GM12878 (cell line): ENCODE results near the gene N4BP2L2. TPM values are rescaled to one million over a fixed set of nuclear protein-coding genes. Genes with fewer than 3 reads are reported as not detected.

ENCODE experiments used
- ATAC-seq: fragments of 200-7000 bp; cut with Tn5 transposase; 3 replicates; pipeline ENCODE4 v1.9.1; 2020; ENCODE audit warnings: mild to moderate bottlenecking, moderate library complexity
- BruUV-seq: library from RNA; stranded (reverse); fragments of 400-500 nt; replicated peaks from 2 replicates; lab custom pipeline; 2021; lab: Mats Ljungman, UMichigan
- CTCF ChIA-PET: fragments of 300-600 bp; sonication (Branson Sonifier 250); formaldehyde crosslinking; extraction: SDS; loops from one replicate; lab custom pipeline; 2021; ENCODE audit warnings: inconsistent platforms; lab: Yijun Ruan, JAX
- POLR2A ChIA-PET: fragments of 350-600 bp; formaldehyde crosslinking; extraction: SDS; loops from one replicate; lab custom pipeline; 2021; ENCODE audit warnings: inconsistent platforms; lab: Charles Lee
- RAD21 ChIA-PET: fragments of 300-600 bp; sonication (Branson Sonifier 250); formaldehyde crosslinking; loops from one replicate; lab custom pipeline; 2023; ENCODE audit warnings: antibody characterized with exemption; ENCODE audit not compliant: unreplicated experiment; lab: Charles Lee
- SMC1A ChIA-PET: fragments of 300-600 bp; sonication (Branson Sonifier 250); formaldehyde crosslinking; loops from one replicate; lab custom pipeline; 2023; ENCODE audit not compliant: unreplicated experiment, uncharacterized antibody; lab: Charles Lee
- DNase-seq: peaks from one replicate; pipeline ENCODE4 v3.0.0-alpha.2; 2011; ENCODE audit warnings: low read depth, low spot score
- FAIRE-seq: peaks from 3 replicates; lab custom pipeline; 2011; peaks lifted over from hg19 to GRCh38; lab: Jason Lieb, UNC
- H2AFZ ChIP-seq: 2 replicates; pipeline ENCODE4 v1.6.0; 2011; ENCODE audit warnings: low read depth, low read length, control low read depth; ENCODE audit not compliant: control insufficient read depth
- H3K27ac ChIP-seq: 2 replicates; pipeline ENCODE4 v1.5.1; 2011; ENCODE audit warnings: control low read depth; ENCODE audit not compliant: control insufficient read depth, insufficient read depth
- H3K27me3 ChIP-seq, 2 experiments: replicated peaks in 1 of 2; 2 replicates each; pipeline versions ENCODE4 v1.6.0 to v1.6.1; 2011; ENCODE audit warnings: low read length in 1 of 2; ENCODE audit not compliant: control insufficient read depth in 2 of 2, insufficient read depth in 2 of 2
- H3K36me3 ChIP-seq, 2 experiments: 2 replicates each; pipeline ENCODE4 v1.5.1; 2011; ENCODE audit warnings: low read length in 1 of 2; ENCODE audit not compliant: control insufficient read depth in 2 of 2, insufficient read depth in 2 of 2
- H3K4me1 ChIP-seq: 2 replicates; pipeline ENCODE4 v1.6.1; 2011; ENCODE audit warnings: mild to moderate bottlenecking, low read length, moderate library complexity, mixed read lengths; ENCODE audit not compliant: control insufficient read depth, insufficient read depth
- H3K4me2 ChIP-seq: 2 replicates; pipeline ENCODE4 v1.6.0; 2011; ENCODE audit warnings: control low read depth; ENCODE audit not compliant: control insufficient read depth, insufficient read depth
- H3K4me3 ChIP-seq: fragments of 200-600 bp; sonication (generic); 2 replicates; pipeline ENCODE4 v1.5.1; 2016
- H3K79me2 ChIP-seq: 2 replicates; pipeline ENCODE4 v1.6.0; 2011; ENCODE audit warnings: low read length; ENCODE audit not compliant: control insufficient read depth, insufficient read depth
- H3K9ac ChIP-seq: 2 replicates; pipeline ENCODE4 v1.8.0; 2011; ENCODE audit warnings: low read length, control low read depth, mixed read lengths; ENCODE audit not compliant: control insufficient read depth, insufficient read depth
- H3K9me3 ChIP-seq: replicated peaks from 3 replicates; pipeline ENCODE4 v1.5.1; 2011; ENCODE audit warnings: mild to moderate bottlenecking, low read length; ENCODE audit not compliant: control insufficient read depth, insufficient read depth
- H4K20me1 ChIP-seq: 2 replicates; pipeline ENCODE4 v1.6.0; 2011; ENCODE audit not compliant: control insufficient read depth, insufficient read depth
- BRCA1 ChIP-seq: IDR thresholded peaks from 2 replicates; pipeline ENCODE4 v1.6.1; 2011; ENCODE audit warnings: low read depth, low read length, improper control_type of control experiment
- LARP7 ChIP-seq: fragments of 450-650 bp; IDR thresholded peaks from 2 replicates; pipeline ENCODE4 v1.6.1; 2017; ENCODE audit warnings: mild to moderate bottlenecking
- MTA2 ChIP-seq: fragments of 450-650 bp; IDR thresholded peaks from 2 replicates; pipeline ENCODE4 v1.6.1; 2016; ENCODE audit warnings: low read depth, mild to moderate bottlenecking, moderate library complexity
- MXI1 ChIP-seq: fragments of 150-350 bp; IDR thresholded peaks from 2 replicates; pipeline ENCODE4 v1.6.1; 2011; ENCODE audit warnings: low read depth, mild to moderate bottlenecking, inconsistent platforms, low read length, improper control_type of control experiment
- NFIC ChIP-seq: IDR thresholded peaks from 2 replicates; pipeline ENCODE4 v1.6.1; 2012; ENCODE audit warnings: low read depth, mild to moderate bottlenecking, inconsistent platforms, low read length, moderate library complexity
- NFYB ChIP-seq: IDR thresholded peaks from 2 replicates; pipeline ENCODE4 v1.6.1; 2011; ENCODE audit warnings: low read depth, mild to moderate bottlenecking, low read length, improper control_type of control experiment, moderate library complexity; ENCODE audit not compliant: insufficient read depth
- NR2C1 ChIP-seq: fragments of 450-650 bp; IDR thresholded peaks from 2 replicates; pipeline ENCODE4 v1.6.1; 2017; ENCODE audit warnings: antibody characterized with exemption, mild to moderate bottlenecking, moderate library complexity
- RBBP5 ChIP-seq: fragments of 200-600 bp; sonication (generic); conservative IDR thresholded peaks from 2 replicates; pipeline ENCODE4 v1.6.1; 2016
- RELA ChIP-seq: fragments of 450-650 bp; IDR thresholded peaks from 2 replicates; pipeline ENCODE4 v1.8.0; 2014; ENCODE audit warnings: borderline replicate concordance; ENCODE audit not compliant: partially characterized antibody
- SREBF2 ChIP-seq: IDR thresholded peaks from 2 replicates; pipeline ENCODE4 v1.6.1; 2012; ENCODE audit warnings: mild to moderate bottlenecking, low read length
- SRF ChIP-seq, 2 experiments: IDR thresholded peaks; 2 replicates each; pipeline ENCODE4 v1.6.1; 2011; ENCODE audit warnings: low read depth in 2 of 2, low read length in 2 of 2, mild to moderate bottlenecking in 1 of 2, moderate library complexity in 1 of 2
- STAT3 ChIP-seq: IDR thresholded peaks from 2 replicates; pipeline ENCODE4 v1.6.1; 2011; ENCODE audit warnings: low read depth, low read length, improper control_type of control experiment
- YY1 ChIP-seq: IDR thresholded peaks from 2 replicates; pipeline ENCODE4 v1.6.1; 2011; ENCODE audit warnings: low read depth, mild to moderate bottlenecking, low read length
- WGBS: methylation state at CpG from one replicate; pipeline ENCODE4 v1.1.6; 2016; ENCODE audit warnings: low lambda C conversion rate; ENCODE audit not compliant: insufficient replicate concordance, insufficient coverage; ENCODE audit errors: missing lambda C conversion rate; 5-methylcytosine and 5-hydroxymethylcytosine counted together
- in situ Hi-C: fragments of 300-500 bp; cut with MboI; formaldehyde crosslinking; loops from 9 replicates; pipeline ENCODE4 v1.14.3; 2018; ENCODE audit warnings: mixed read lengths
- intact Hi-C: fragments of 100-400 bp; cut with micrococcal nuclease; formaldehyde crosslinking; loops from one replicate; pipeline ENCODE4 v1.14.2; 2022; ENCODE audit not compliant: unreplicated experiment
- polyA plus RNA-seq, 11 experiments: library from polyadenylated mRNA; depleted of rRNA in 4 of 11; unstranded in 6 of 11; stranded (reverse) in 5 of 11; fragments of >200 nt; fragmentation: Nextera tagmentation in 4 of 11; fragmentation: Illumina TruSeq in 1 of 11; extraction: Ambion mirVana in 4 of 11; extraction: Trizol in 1 of 11; gene quantifications; 1 replicate in 1 of 11; 2 replicates in 10 of 11; pipeline versions ENCODE4 v1.2.1 to v1.2.3, GENCODE V29; 2011 to 2016; ENCODE audit warnings: inconsistent platforms in 2 of 11, missing spikeins in 2 of 11, low read depth in 1 of 11
- total RNA-seq, 4 experiments: library from RNA; depleted of rRNA in 3 of 4; stranded (reverse); fragments of >200 nt in 3 of 4; fragmentation: Illumina TruSeq in 1 of 4; extraction: Trizol in 1 of 4; gene quantifications; 2 replicates each; pipeline versions ENCODE4 v1.2.1 to v1.2.3, GENCODE V29; 2013 to 2021
- TF ChIP-seq, protein P1 (sequence below): fragments of 450-650 bp; formaldehyde crosslinking; IDR thresholded peaks from 2 replicates; pipeline ENCODE4 v1.4.0; 2020; ENCODE audit warnings: mild to moderate bottlenecking, moderate library complexity
- TF ChIP-seq, protein P2 (sequence below): fragments of 450-650 bp; formaldehyde crosslinking; IDR thresholded peaks from 2 replicates; pipeline ENCODE4 v1.4.0; 2022; ENCODE audit warnings: mild to moderate bottlenecking, moderate library complexity
- TF ChIP-seq, protein P3 (sequence below): IDR thresholded peaks from 2 replicates; pipeline ENCODE4 v1.6.1; 2012; ENCODE audit warnings: low read depth, low read length, improper control_type of control experiment

Gene N4BP2L2
- total and polyA plus RNA-seq, 10 of the 15 experiments (the other 5 are each of a cell fraction or from before 2014, with no cell fraction given) = 41.7 to 87.1 (median 61.2) TPM

DNA sequence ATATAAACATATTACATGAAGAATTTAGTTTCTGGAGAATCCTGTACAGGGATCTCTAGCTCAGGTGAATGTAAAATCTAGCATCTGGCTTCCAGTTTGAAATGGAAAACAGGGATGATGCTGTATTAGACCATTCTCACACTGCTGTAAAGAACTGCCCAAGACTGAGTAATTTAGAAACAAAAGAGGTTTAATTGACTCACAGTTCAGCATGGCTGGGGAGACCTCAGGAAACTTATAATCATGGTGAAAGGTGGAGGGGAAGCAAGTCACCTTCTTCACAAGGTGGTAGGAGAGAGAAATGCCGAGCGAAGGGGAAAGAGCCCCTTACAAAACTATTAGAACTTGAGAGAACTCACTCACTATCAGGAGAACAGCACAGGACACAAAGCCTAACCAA is 17.0 kb upstream of the N4BP2L2 start:
- H4K20me1 ChIP-seq = no peaks in the 10 kb centered on the region
- H3K27me3 ChIP-seq = no peaks in the 10 kb centered on the region
- no TSS peak for BruUV-seq
- H3K9ac ChIP-seq = no peak overlapping the region
- H3K4me1 ChIP-seq = peaks cover 5% of the 10 kb centered on the region; the same call in 1 of the 2 replicates
- H3K36me3 ChIP-seq = no peaks in the 10 kb centered on the region
- H3K4me2 ChIP-seq = no peak overlapping the region
- H3K27ac ChIP-seq = no peak overlapping the region
- in situ Hi-C loops (no loop called here), intact Hi-C loops (no loop called here)
- no peak overlapping the region for H2AFZ ChIP-seq
- DNase-seq = no peak
- 87% methylated on average over 2 of the region's 2 CpGs for WGBS
- RAD21 ChIA-PET = no interaction called here
- CTCF ChIA-PET = interaction anchor here (1.4 kb wide), 1 partner anchor 9 kb away, joined by 4 read pairs; no protein-coding TSS in a partner anchor
- peaks cover under 1% of the 10 kb centered on the region; the same call in 1 of the 3 replicates for H3K9me3 ChIP-seq
- SMC1A ChIA-PET = interaction anchor here (1.3 kb wide), 1 partner anchor 25 kb away, joined by 5 read pairs; no protein-coding TSS in a partner anchor
- ATAC-seq = no peak
- POLR2A ChIA-PET = interaction anchor here (0.5 kb wide), 1 partner anchor 147 kb away, joined by 3 read pairs; no protein-coding TSS in a partner anchor
- H3K79me2 ChIP-seq = no peaks in the 10 kb centered on the region
- FAIRE-seq = no peak
- H3K4me3 ChIP-seq = no peak overlapping the region
- TF ChIP-seq, protein P1, sequence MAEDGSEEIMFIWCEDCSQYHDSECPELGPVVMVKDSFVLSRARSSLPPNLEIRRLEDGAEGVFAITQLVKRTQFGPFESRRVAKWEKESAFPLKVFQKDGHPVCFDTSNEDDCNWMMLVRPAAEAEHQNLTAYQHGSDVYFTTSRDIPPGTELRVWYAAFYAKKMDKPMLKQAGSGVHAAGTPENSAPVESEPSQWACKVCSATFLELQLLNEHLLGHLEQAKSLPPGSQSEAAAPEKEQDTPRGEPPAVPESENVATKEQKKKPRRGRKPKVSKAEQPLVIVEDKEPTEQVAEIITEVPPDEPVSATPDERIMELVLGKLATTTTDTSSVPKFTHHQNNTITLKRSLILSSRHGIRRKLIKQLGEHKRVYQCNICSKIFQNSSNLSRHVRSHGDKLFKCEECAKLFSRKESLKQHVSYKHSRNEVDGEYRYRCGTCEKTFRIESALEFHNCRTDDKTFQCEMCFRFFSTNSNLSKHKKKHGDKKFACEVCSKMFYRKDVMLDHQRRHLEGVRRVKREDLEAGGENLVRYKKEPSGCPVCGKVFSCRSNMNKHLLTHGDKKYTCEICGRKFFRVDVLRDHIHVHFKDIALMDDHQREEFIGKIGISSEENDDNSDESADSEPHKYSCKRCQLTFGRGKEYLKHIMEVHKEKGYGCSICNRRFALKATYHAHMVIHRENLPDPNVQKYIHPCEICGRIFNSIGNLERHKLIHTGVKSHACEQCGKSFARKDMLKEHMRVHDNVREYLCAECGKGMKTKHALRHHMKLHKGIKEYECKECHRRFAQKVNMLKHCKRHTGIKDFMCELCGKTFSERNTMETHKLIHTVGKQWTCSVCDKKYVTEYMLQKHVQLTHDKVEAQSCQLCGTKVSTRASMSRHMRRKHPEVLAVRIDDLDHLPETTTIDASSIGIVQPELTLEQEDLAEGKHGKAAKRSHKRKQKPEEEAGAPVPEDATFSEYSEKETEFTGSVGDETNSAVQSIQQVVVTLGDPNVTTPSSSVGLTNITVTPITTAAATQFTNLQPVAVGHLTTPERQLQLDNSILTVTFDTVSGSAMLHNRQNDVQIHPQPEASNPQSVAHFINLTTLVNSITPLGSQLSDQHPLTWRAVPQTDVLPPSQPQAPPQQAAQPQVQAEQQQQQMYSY = no peak
- no peak for TF ChIP-seq YY1
- TF ChIP-seq MXI1 = no peak
- TF ChIP-seq RELA = no peak
- no peak for TF ChIP-seq NFYB
- no peak for TF ChIP-seq RBBP5
- TF ChIP-seq, protein P2, sequence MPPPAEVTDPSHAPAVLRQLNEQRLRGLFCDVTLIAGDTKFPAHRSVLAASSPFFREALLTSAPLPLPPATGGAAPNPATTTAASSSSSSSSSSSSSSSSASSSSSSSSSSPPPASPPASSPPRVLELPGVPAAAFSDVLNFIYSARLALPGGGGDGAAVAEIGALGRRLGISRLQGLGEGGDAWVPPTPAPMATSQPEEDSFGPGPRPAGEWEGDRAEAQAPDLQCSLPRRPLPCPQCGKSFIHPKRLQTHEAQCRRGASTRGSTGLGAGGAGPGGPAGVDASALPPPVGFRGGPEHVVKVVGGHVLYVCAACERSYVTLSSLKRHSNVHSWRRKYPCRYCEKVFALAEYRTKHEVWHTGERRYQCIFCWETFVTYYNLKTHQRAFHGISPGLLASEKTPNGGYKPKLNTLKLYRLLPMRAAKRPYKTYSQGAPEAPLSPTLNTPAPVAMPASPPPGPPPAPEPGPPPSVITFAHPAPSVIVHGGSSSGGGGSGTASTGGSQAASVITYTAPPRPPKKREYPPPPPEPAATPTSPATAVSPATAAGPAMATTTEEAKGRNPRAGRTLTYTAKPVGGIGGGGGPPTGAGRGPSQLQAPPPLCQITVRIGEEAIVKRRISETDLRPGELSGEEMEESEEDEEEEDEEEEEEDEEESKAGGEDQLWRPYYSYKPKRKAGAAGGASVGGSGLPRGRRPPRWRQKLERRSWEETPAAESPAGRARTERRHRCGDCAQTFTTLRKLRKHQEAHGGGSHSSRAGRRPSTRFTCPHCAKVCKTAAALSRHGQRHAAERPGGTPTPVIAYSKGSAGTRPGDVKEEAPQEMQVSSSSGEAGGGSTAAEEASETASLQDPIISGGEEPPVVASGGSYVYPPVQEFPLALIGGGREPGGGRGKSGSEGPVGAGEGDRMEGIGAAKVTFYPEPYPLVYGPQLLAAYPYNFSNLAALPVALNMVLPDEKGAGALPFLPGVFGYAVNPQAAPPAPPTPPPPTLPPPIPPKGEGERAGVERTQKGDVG = no peak
- TF ChIP-seq, protein P3, sequence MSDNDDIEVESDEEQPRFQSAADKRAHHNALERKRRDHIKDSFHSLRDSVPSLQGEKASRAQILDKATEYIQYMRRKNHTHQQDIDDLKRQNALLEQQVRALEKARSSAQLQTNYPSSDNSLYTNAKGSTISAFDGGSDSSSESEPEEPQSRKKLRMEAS = no peak
- TF ChIP-seq SREBF2 = no peak
- TF ChIP-seq BRCA1 = no peak
- no peak for TF ChIP-seq MTA2
- no peak for TF ChIP-seq STAT3
- TF ChIP-seq NR2C1 = no peak
- TF ChIP-seq SRF (IDR thresholded peaks at IDR 0.05; ENCODE audit: low read depth in 2 of 2, low read length in 2 of 2) = no peak
- no peak for TF ChIP-seq NFIC
- TF ChIP-seq LARP7 = no peak
